Neutrophil (primary cell): ENCODE measurements around the gene TRDMT1.

Source experiments
- H3K27ac ChIP-seq: fragments of 200-600 bp; sonication (generic); 2 replicates; pipeline ENCODE4 v1.5.1; 2016; ENCODE audit warnings: mild to moderate bottlenecking, moderate library complexity
- H3K27me3 ChIP-seq: fragments of 200-600 bp; sonication (generic); 2 replicates; pipeline ENCODE4 v1.6.0; 2016; ENCODE audit warnings: mild to moderate bottlenecking
- H3K36me3 ChIP-seq: fragments of 200-600 bp; sonication (generic); 2 replicates; pipeline ENCODE4 v1.5.1; 2017
- H3K4me1 ChIP-seq, 2 experiments: fragments of 200-600 bp in 1 of 2; sonication (generic) in 1 of 2; 1 replicate in 1 of 2; 2 replicates in 1 of 2; pipeline versions ENCODE4 v1.5.1 to v1.6.1; 2013 to 2016; ENCODE audit warnings: low read depth in 1 of 2, low read length in 1 of 2, mild to moderate bottlenecking in 1 of 2, moderate library complexity in 1 of 2; ENCODE audit not compliant: control insufficient read depth in 1 of 2, insufficient read depth in 1 of 2
- H3K4me3 ChIP-seq, 2 experiments: fragments of 200-600 bp in 1 of 2; sonication (generic) in 1 of 2; 1 replicate in 1 of 2; 2 replicates in 1 of 2; pipeline ENCODE4 v1.5.1; 2013 to 2016; ENCODE audit warnings: low read depth in 1 of 2, low read length in 1 of 2, mild to moderate bottlenecking in 1 of 2, moderate library complexity in 1 of 2
- H3K9me3 ChIP-seq: fragments of 200-600 bp; sonication (generic); 2 replicates; pipeline ENCODE4 v1.5.1; 2016
- TF ChIP-seq, protein P1 (sequence below): fragments of 200-600 bp; sonication (generic); IDR thresholded peaks from 2 replicates; pipeline ENCODE4 v1.5.1; 2016; ENCODE audit warnings: antibody characterized with exemption

TRDMT1 gene

DNA sequence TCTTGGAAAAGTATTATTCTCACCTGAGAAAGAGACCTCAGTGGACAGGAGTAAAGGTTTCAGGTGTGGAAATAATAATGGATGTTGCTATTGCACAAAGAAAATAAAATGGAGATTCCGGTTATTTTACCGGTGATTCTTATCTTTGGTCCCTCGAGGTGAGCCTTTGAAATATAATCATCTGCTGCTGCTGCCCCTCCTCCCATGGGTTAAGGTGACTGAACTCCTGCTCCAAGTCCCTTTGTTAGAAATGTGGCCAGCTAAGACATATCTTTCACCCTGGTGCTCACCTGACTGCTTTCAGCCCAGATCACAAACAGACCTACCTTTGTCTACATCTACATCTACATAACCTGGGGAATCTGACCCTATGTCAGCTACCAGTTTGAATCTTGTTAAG lies 77.5 kb downstream of the TRDMT1 start:
- no peak overlapping the region for H3K4me3 ChIP-seq
- H3K27ac ChIP-seq: no peak overlapping the region
- H3K27me3 ChIP-seq: no peaks in the 10 kb centered on the region
- no peaks in the 10 kb centered on the region for H3K36me3 ChIP-seq
- no peaks in the 10 kb centered on the region for H3K4me1 ChIP-seq
- TF ChIP-seq, protein P1, sequence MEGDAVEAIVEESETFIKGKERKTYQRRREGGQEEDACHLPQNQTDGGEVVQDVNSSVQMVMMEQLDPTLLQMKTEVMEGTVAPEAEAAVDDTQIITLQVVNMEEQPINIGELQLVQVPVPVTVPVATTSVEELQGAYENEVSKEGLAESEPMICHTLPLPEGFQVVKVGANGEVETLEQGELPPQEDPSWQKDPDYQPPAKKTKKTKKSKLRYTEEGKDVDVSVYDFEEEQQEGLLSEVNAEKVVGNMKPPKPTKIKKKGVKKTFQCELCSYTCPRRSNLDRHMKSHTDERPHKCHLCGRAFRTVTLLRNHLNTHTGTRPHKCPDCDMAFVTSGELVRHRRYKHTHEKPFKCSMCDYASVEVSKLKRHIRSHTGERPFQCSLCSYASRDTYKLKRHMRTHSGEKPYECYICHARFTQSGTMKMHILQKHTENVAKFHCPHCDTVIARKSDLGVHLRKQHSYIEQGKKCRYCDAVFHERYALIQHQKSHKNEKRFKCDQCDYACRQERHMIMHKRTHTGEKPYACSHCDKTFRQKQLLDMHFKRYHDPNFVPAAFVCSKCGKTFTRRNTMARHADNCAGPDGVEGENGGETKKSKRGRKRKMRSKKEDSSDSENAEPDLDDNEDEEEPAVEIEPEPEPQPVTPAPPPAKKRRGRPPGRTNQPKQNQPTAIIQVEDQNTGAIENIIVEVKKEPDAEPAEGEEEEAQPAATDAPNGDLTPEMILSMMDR: no peak
- no peaks in the 10 kb centered on the region for H3K9me3 ChIP-seq

DNA sequence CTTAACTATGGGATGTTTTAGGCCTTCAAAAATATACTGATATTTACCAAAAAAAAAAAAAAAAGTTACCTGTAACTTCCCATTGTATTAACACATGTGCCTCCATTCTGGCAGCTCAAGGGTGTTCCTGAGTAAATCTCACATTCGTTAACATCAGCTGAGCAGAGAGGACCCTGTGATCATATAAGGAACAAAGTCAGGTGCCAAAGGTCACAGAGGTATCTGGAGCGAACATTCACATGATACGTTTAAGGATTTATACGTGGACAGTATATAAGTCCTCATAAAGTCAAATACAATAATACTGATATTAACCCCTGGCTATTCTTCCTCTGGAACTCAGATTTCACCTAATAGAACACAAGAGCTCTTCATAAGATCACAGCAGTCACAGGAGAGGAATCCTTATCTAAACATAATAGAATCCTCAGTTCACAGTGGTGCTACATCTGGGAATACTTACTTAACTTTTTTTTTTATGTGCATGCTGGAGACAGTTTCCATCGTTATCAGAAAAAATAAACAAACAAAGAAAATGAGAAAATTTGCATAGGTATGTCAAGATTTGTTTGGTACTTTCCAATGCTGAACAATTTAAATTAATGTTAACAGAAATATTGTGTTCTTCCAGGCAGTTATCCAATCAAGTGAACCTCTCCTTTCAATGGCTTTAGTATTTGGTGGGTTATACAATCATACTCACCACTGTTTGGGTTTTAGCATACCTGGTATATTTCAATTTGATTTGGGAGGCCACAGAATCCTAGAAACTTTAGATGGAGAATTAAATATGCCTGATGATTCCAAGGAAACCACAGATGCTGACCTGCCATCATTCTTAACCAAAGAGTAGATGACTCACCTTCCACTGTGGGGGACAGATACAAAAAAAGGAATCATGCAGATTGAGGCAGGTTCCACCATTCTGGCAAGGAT lies 78.5 kb downstream of the TRDMT1 start:
- H3K36me3 ChIP-seq: no peaks in the 10 kb centered on the region

DNA sequence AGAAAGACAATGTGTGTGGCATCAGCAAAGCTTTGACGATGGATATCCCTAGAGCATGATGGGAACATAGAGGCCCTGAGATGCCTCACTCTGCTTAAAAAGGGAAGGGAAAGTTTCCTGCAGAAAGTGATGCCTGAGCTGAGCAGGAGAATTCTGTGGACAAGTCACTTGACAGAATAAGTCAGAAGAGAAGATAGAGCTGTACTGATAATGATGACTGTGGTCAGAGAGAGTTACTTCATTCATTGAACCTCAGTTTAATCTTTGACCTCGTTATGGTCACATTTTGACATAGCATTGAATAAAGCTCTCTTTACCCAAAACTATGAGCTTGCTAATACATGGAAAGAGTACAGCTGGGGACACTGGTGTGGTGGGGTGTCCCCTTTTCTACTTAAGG lies 79.4 kb downstream of the TRDMT1 start:
- no peaks in the 10 kb centered on the region for H3K9me3 ChIP-seq
- no peaks in the 10 kb centered on the region for H3K36me3 ChIP-seq
- H3K27me3 ChIP-seq: no peaks in the 10 kb centered on the region
- no peaks in the 10 kb centered on the region for H3K4me1 ChIP-seq
- no peak overlapping the region for H3K27ac ChIP-seq
- no peak overlapping the region for H3K4me3 ChIP-seq
- TF ChIP-seq, protein P1: no peak

More for the DNA sequence above, 78.5 kb downstream of the TRDMT1 start:
- Histone ChIP-seq H3K4me1 (no peaks in the 10 kb centered on the region), H3K4me3 (no peak overlapping the region), H3K27ac (no peak overlapping the region), H3K9me3 (no peaks in the 10 kb centered on the region), H3K27me3 (no peaks in the 10 kb centered on the region)
- TF ChIP-seq, protein P1: no peak

DNA sequence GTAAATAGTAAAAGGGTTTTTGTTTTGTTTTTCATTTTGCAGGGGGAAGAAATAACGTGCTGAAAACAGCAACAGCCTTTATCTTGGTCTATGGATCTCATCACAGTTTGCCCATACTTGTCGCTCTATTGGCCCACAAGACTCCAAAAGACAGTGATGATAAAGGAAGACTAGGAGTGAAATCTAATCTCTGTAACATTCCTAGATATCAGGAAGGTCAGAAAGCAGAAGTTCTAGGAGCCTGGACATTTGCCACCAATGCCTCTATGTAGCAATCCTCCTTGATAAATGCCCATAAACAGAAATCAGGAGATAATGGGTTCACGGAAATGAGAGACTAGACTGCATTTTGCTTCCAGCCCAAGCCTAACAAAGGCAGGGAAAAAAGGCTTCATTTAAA lies 80.8 kb downstream of the TRDMT1 start:
- no peaks in the 10 kb centered on the region for H3K27me3 ChIP-seq
- H3K9me3 ChIP-seq: no peaks in the 10 kb centered on the region
- TF ChIP-seq, protein P1: no peak
- H3K4me3 ChIP-seq: no peak overlapping the region
- H3K36me3 ChIP-seq: no peaks in the 10 kb centered on the region
- no peaks in the 10 kb centered on the region for H3K4me1 ChIP-seq
- H3K27ac ChIP-seq: no peak overlapping the region

DNA sequence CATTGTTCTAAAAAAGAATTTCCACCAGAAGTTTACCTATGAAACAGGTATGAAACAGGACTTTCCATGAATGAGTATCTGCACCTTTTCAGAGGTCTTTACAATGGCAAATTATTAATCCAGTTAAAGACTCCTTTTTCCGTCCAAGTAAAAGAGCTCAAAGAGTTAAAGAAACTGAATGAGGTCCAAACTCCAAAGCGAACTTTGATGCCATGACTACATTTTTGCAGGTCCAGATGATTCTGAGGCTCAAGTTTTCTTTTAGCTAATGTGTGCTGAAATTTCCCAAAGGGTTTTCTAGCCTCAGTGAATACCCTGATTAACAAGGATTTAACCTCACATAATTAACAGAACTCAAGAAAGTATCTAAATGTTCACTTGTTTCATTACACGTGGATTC lies 81.6 kb downstream of the TRDMT1 start:
- TF ChIP-seq, protein P1: no peak
- Histone ChIP-seq H3K9me3 (no peaks in the 10 kb centered on the region), H3K27ac (no peak overlapping the region), H3K4me3 (no peak overlapping the region), H3K36me3 (no peaks in the 10 kb centered on the region), H3K27me3 (no peaks in the 10 kb centered on the region), H3K4me1 (no peaks in the 10 kb centered on the region)
